Activated T-helper 1 cell treated with anti-CD3 and anti-CD28 coated beads, Interleukin-12 subunit alpha, Interleukin-12 subunit beta, Interleukin-2, Interleukin-4 antibody, amounts not matched to agents 30 ng/mL and 10 ng/mL and 1 ng/mL, durations not matched to agents 14 hours and 24 hours and 36 hours (primary cell): ENCODE data around the gene DEPDC5. TPM values are rescaled to one million over a fixed set of nuclear protein-coding genes. Genes with fewer than 3 reads are reported as not detected.
A peak's percentile ranks its signal among the peaks of the same experiment; 100 is the strongest.
"Not testable (repeated sequence)": the region's sequence is repeated elsewhere in the genome, so short reads cannot be mapped to it uniquely, and the experiment has no call there.

Experiments used
- DNase-seq: peaks from one replicate; pipeline ENCODE4 v3.0.0; 2021; ENCODE audit warnings: low spot score
- H3K27ac Mint-ChIP-seq: one replicate; pipeline ENCODE4 v1.8.0; 2021; ENCODE audit warnings: mild to moderate bottlenecking, mixed read lengths
- H3K27me3 Mint-ChIP-seq: one replicate; pipeline ENCODE4 v1.8.0; 2022; ENCODE audit warnings: mild to moderate bottlenecking, moderate library complexity, mixed read lengths; ENCODE audit not compliant: insufficient read depth
- H3K36me3 Mint-ChIP-seq: one replicate; pipeline ENCODE4 v1.8.0; 2021; ENCODE audit warnings: low read depth, mixed read lengths
- H3K4me1 Mint-ChIP-seq: one replicate; pipeline ENCODE4 v1.8.0; 2021; ENCODE audit warnings: low read depth, mixed read lengths
- H3K4me3 Mint-ChIP-seq: one replicate; pipeline ENCODE4 v1.8.0; 2021; ENCODE audit warnings: mild to moderate bottlenecking, moderate library complexity, mixed read lengths
- H3K9me3 Mint-ChIP-seq: one replicate; pipeline ENCODE4 v1.8.0; 2021; ENCODE audit warnings: mixed read lengths
- intact Hi-C: fragments of 100-400 bp; cut with micrococcal nuclease; formaldehyde crosslinking; loops from one replicate; pipeline ENCODE4 v1.15.1; 2024
- total RNA-seq: library from RNA; stranded (reverse); gene quantifications from 2 replicates; pipeline ENCODE4 v1.2.3, GENCODE V29; 2022

Gene DEPDC5
- total RNA-seq, 1 donor from 2014 or later: 42.6 TPM

- Mint-ChIP-seq H3K27me3 (no peaks in the 10 kb centered on the region), H3K4me3 (no peak overlapping the region), H3K4me1 (peaks cover 56% of the 10 kb centered on the region), H3K27ac (peak overlapping the region; percentile 99), H3K36me3 (peaks cover 7% of the 10 kb centered on the region), H3K9me3 (no peaks in the 10 kb centered on the region)
- intact Hi-C loops: loop anchor here (2.0 to 5.0 kb wide), 7 partner anchors 60 to 1160 kb away; partner anchors contain the start of genes FBXO7, PATZ1, PES1 and SELENOM
- DNase-seq: no peak
These were observed 1.5 kb upstream of the DEPDC5 start for GRCh38 chr22:31752096-31752847.

GRCh38 chr22:31753005-31753633 is 700 bp upstream of the DEPDC5 start:
- H3K36me3 Mint-ChIP-seq: no peaks in the 10 kb centered on the region
- DNase-seq: no peak
- no peaks in the 10 kb centered on the region for H3K27me3 Mint-ChIP-seq
- H3K9me3 Mint-ChIP-seq: no peaks in the 10 kb centered on the region
- H3K4me3 Mint-ChIP-seq: peak overlapping the region; percentile 86
- intact Hi-C loops: loop anchor here (1.0 to 5.0 kb wide), 8 partner anchors 61 to 1161 kb away; partner anchors contain the start of genes FBXO7, PATZ1, PES1 and PISD
- H3K27ac Mint-ChIP-seq: peak overlapping the region; percentile 99
- peaks cover 48% of the 10 kb centered on the region for H3K4me1 Mint-ChIP-seq

GRCh38 chr22:31754813-31755212 is 994 bp downstream of the DEPDC5 start:
- intact Hi-C loops: loop anchor here (1.0 to 5.0 kb wide), 7 partner anchors 63 to 1163 kb away; partner anchors contain the start of genes FBXO7, PATZ1, PES1 and SELENOM
- no peak for DNase-seq
- H3K4me1 Mint-ChIP-seq: peaks cover 36% of the 10 kb centered on the region
- H3K36me3 Mint-ChIP-seq: no peaks in the 10 kb centered on the region
- no peaks in the 10 kb centered on the region for H3K27me3 Mint-ChIP-seq
- H3K4me3 Mint-ChIP-seq: peak overlapping the region; percentile 86
- peak overlapping the region; percentile 99 for H3K27ac Mint-ChIP-seq
- H3K9me3 Mint-ChIP-seq: no peaks in the 10 kb centered on the region

GRCh38 chr22:31757265-31757664 is 3.4 kb downstream of the DEPDC5 start:
- no peaks in the 10 kb centered on the region for H3K27me3 Mint-ChIP-seq
- H3K4me3 Mint-ChIP-seq: no peak overlapping the region
- intact Hi-C loops: no loop called here
- H3K4me1 Mint-ChIP-seq: peaks cover 25% of the 10 kb centered on the region
- DNase-seq: no peak
- H3K27ac Mint-ChIP-seq: no peak overlapping the region
- no peaks in the 10 kb centered on the region for H3K9me3 Mint-ChIP-seq
- H3K36me3 Mint-ChIP-seq: peaks cover 8% of the 10 kb centered on the region

GRCh38 chr22:31758860-31759259 is 5.0 kb downstream of the DEPDC5 start:
- H3K27ac Mint-ChIP-seq, H3K27me3 Mint-ChIP-seq, H3K4me3 Mint-ChIP-seq, H3K9me3 Mint-ChIP-seq, H3K36me3 Mint-ChIP-seq, intact Hi-C loops, DNase-seq: not testable (repeated sequence)
- H3K4me1 Mint-ChIP-seq: peaks cover 16% of the 10 kb centered on the region

- Mint-ChIP-seq H3K9me3 (no peaks in the 10 kb centered on the region), H3K4me3 (no peak overlapping the region), H3K27me3 (no peaks in the 10 kb centered on the region), H3K4me1 (no peaks in the 10 kb centered on the region), H3K27ac (no peak overlapping the region), H3K36me3 (peaks cover 28% of the 10 kb centered on the region)
- DNase-seq: no peak
- intact Hi-C loops: no loop called here
These were observed 11.0 kb downstream of the DEPDC5 start for GRCh38 chr22:31764785-31765184.

GRCh38 chr22:31768422-31769059 is 14.7 kb downstream of the DEPDC5 start:
- no peak overlapping the region for H3K4me3 Mint-ChIP-seq
- no peak overlapping the region for H3K27ac Mint-ChIP-seq
- DNase-seq: no peak
- no peaks in the 10 kb centered on the region for H3K4me1 Mint-ChIP-seq
- no peaks in the 10 kb centered on the region for H3K9me3 Mint-ChIP-seq
- peaks cover 22% of the 10 kb centered on the region for H3K36me3 Mint-ChIP-seq
- intact Hi-C loops: no loop called here
- no peaks in the 10 kb centered on the region for H3K27me3 Mint-ChIP-seq

GRCh38 chr22:31773416-31773815 is 19.6 kb downstream of the DEPDC5 start:
- no peak overlapping the region for H3K4me3 Mint-ChIP-seq
- H3K36me3 Mint-ChIP-seq: peaks cover 17% of the 10 kb centered on the region
- no peaks in the 10 kb centered on the region for H3K9me3 Mint-ChIP-seq
- no peaks in the 10 kb centered on the region for H3K27me3 Mint-ChIP-seq
- intact Hi-C loops: no loop called here
- H3K27ac Mint-ChIP-seq: no peak overlapping the region
- no peaks in the 10 kb centered on the region for H3K4me1 Mint-ChIP-seq
- DNase-seq: no peak

- Mint-ChIP-seq H3K36me3 (peaks cover 25% of the 10 kb centered on the region), H3K9me3 (no peaks in the 10 kb centered on the region), H3K4me3 (no peak overlapping the region), H3K4me1 (no peaks in the 10 kb centered on the region), H3K27me3 (no peaks in the 10 kb centered on the region), H3K27ac (no peak overlapping the region)
- intact Hi-C loops: no loop called here
- DNase-seq: no peak
These were observed 22.4 kb downstream of the DEPDC5 start for GRCh38 chr22:31776231-31776630.

GRCh38 chr22:31789803-31790202 is 36.0 kb downstream of the DEPDC5 start:
- intact Hi-C loops: no loop called here
- no peak for DNase-seq
- H3K4me1 Mint-ChIP-seq: peaks cover 6% of the 10 kb centered on the region
- peaks cover 12% of the 10 kb centered on the region for H3K36me3 Mint-ChIP-seq
- no peaks in the 10 kb centered on the region for H3K9me3 Mint-ChIP-seq
- H3K27me3 Mint-ChIP-seq: no peaks in the 10 kb centered on the region
- H3K4me3 Mint-ChIP-seq: no peak overlapping the region
- no peak overlapping the region for H3K27ac Mint-ChIP-seq

GRCh38 chr22:31790240-31790639 is 36.4 kb downstream of the DEPDC5 start:
- H3K4me1 Mint-ChIP-seq: peaks cover 6% of the 10 kb centered on the region
- no peaks in the 10 kb centered on the region for H3K9me3 Mint-ChIP-seq
- no peak overlapping the region for H3K4me3 Mint-ChIP-seq
- no peaks in the 10 kb centered on the region for H3K27me3 Mint-ChIP-seq
- no peak for DNase-seq
- no peak overlapping the region for H3K27ac Mint-ChIP-seq
- H3K36me3 Mint-ChIP-seq: peaks cover 9% of the 10 kb centered on the region
- intact Hi-C loops: no loop called here

- DNase-seq, H3K27me3 Mint-ChIP-seq, H3K9me3 Mint-ChIP-seq, intact Hi-C loops, H3K4me1 Mint-ChIP-seq, H3K27ac Mint-ChIP-seq, H3K4me3 Mint-ChIP-seq: not testable (repeated sequence)
- H3K36me3 Mint-ChIP-seq: peaks cover 23% of the 10 kb centered on the region
These were observed 45.5 kb downstream of the DEPDC5 start for GRCh38 chr22:31799358-31799757.

GRCh38 chr22:31800065-31800464 is 46.2 kb downstream of the DEPDC5 start:
- intact Hi-C loops: no loop called here
- Mint-ChIP-seq H3K27ac (no peak overlapping the region), H3K4me3 (no peak overlapping the region), H3K36me3 (peaks cover 24% of the 10 kb centered on the region), H3K27me3 (no peaks in the 10 kb centered on the region), H3K9me3 (no peaks in the 10 kb centered on the region), H3K4me1 (no peaks in the 10 kb centered on the region)
- DNase-seq: no peak
